SW480 (cell line): ENCODE data around the gene DLL1.

Source experiments
- DNase-seq: peaks from one replicate; pipeline ENCODE4 v3.0.0-alpha.2; 2016; ENCODE audit warnings: low spot score

Gene DLL1

GRCh38 chr6:170250981-170251775 lies 39.7 kb downstream of the DLL1 start:
- no peak for DNase-seq

- DNase-seq: no peak
Observed at GRCh38 chr6:170250455-170250854, 40.4 kb downstream of the DLL1 start.

- DNase-seq: no peak
Observed at GRCh38 chr6:170249817-170250216, 41.1 kb downstream of the DLL1 start.

GRCh38 chr6:170248861-170249600 lies 41.8 kb downstream of the DLL1 start:
- DNase-seq: no peak

GRCh38 chr6:170248111-170248805 lies 42.6 kb downstream of the DLL1 start:
- no peak for DNase-seq

GRCh38 chr6:170247178-170247701 lies 43.6 kb downstream of the DLL1 start:
- no peak for DNase-seq

- no peak for DNase-seq
Observed at GRCh38 chr6:170245475-170245992, 45.3 kb downstream of the DLL1 start.

GRCh38 chr6:170244721-170245474 lies 46.0 kb downstream of the DLL1 start:
- no peak for DNase-seq

GRCh38 chr6:170243791-170244291 lies 47.0 kb downstream of the DLL1 start:
- DNase-seq: no peak

- no peak for DNase-seq
Observed at GRCh38 chr6:170243386-170243785, 47.5 kb downstream of the DLL1 start.

GRCh38 chr6:170238741-170239565 lies 51.9 kb downstream of the DLL1 start:
- DNase-seq: no peak

- no peak for DNase-seq
Observed at GRCh38 chr6:170237999-170238740, 52.7 kb downstream of the DLL1 start.

- no peak for DNase-seq
Observed at GRCh38 chr6:170236131-170236836, 54.6 kb downstream of the DLL1 start.

- DNase-seq: no peak
Observed at GRCh38 chr6:170235391-170236125, 55.3 kb downstream of the DLL1 start.

- no peak for DNase-seq
Observed at GRCh38 chr6:170234419-170234818, 56.5 kb downstream of the DLL1 start.

GRCh38 chr6:170233286-170234205 lies 57.3 kb downstream of the DLL1 start:
- DNase-seq: no peak
